Choroid plexus epithelial cell (primary cell): ENCODE results near the gene RBM18.

Experiments
- DNase-seq: peaks from one replicate; pipeline ENCODE4 v3.0.0-alpha.2; 2010; ENCODE audit warnings: low read depth
- H3K4me3 ChIP-seq: 2 replicates; pipeline ENCODE4 v1.5.1; 2011; ENCODE audit warnings: low read depth, mild to moderate bottlenecking, control low read depth, low read length, moderate library complexity
- TF ChIP-seq, protein P1 (sequence below): conservative IDR thresholded peaks from 2 replicates; pipeline ENCODE4 v1.5.1; 2011; ENCODE audit warnings: low read depth, mild to moderate bottlenecking, control low read depth, inconsistent platforms, low read length, moderate library complexity

Gene RBM18

GRCh38 chr9:122297512-122297911 is 32.9 kb upstream of the RBM18 start:
- H3K4me3 ChIP-seq, result no peak overlapping the region
- TF ChIP-seq, protein P1, sequence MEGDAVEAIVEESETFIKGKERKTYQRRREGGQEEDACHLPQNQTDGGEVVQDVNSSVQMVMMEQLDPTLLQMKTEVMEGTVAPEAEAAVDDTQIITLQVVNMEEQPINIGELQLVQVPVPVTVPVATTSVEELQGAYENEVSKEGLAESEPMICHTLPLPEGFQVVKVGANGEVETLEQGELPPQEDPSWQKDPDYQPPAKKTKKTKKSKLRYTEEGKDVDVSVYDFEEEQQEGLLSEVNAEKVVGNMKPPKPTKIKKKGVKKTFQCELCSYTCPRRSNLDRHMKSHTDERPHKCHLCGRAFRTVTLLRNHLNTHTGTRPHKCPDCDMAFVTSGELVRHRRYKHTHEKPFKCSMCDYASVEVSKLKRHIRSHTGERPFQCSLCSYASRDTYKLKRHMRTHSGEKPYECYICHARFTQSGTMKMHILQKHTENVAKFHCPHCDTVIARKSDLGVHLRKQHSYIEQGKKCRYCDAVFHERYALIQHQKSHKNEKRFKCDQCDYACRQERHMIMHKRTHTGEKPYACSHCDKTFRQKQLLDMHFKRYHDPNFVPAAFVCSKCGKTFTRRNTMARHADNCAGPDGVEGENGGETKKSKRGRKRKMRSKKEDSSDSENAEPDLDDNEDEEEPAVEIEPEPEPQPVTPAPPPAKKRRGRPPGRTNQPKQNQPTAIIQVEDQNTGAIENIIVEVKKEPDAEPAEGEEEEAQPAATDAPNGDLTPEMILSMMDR, result no peak
- no peak for DNase-seq

DNA sequence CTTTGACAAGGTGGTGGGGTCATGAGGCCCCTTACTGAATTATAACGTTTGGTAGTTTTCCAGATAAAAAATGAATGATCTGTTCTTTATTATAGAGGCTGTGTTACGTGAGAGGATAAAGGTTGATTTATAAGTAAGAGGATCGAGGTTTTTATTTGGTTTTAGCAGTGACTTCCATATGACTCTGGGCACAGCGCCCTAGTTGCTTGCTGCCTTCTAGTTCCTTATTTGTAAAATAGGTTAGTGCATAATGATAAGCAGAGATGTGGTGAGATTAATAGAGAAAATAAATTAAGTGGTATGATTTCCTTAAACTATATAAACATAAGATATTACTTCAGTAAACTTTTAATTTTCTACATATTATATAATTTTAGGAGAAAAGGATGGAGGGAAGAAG is 29.9 kb upstream of the RBM18 start:
- no peak overlapping the region for H3K4me3 ChIP-seq
- TF ChIP-seq, protein P1, result no peak
- DNase-seq, result no peak

GRCh38 chr9:122291458-122291857 is 26.8 kb upstream of the RBM18 start:
- no peak for DNase-seq
- H3K4me3 ChIP-seq, result no peak overlapping the region
- TF ChIP-seq, protein P1, result no peak

DNA sequence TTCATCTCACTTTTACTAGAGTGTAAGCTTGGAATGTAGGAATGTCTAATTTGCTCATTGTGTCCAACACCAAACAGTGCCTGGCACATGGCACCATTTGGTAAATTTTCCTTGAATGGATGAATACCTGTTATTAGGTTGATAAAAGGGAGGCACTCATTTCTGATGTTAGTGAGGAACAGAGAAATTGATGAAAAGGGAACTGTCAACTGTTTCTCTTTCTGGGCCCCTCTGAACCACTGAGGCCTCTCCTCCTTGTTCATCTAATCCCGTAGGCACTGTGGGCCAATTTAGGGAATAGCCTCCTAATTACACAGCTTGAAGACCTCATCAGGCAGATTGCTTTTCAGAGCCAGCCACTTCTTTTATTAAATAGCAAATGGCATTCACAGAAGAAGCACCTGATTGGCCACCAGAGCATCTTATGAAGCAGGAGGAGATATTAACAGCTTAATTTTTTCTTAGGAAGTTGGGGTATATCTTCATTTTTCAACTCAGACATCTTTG is 22.6 kb upstream of the RBM18 start:
- no peak for DNase-seq
- H3K4me3 ChIP-seq, result no peak overlapping the region
- TF ChIP-seq, protein P1, result no peak

- TF ChIP-seq, protein P1, result no peak
- H3K4me3 ChIP-seq, result no peak overlapping the region
- DNase-seq, result no peak
Measured at GRCh38 chr9:122286764-122287163, 22.1 kb upstream of the RBM18 start.

DNA sequence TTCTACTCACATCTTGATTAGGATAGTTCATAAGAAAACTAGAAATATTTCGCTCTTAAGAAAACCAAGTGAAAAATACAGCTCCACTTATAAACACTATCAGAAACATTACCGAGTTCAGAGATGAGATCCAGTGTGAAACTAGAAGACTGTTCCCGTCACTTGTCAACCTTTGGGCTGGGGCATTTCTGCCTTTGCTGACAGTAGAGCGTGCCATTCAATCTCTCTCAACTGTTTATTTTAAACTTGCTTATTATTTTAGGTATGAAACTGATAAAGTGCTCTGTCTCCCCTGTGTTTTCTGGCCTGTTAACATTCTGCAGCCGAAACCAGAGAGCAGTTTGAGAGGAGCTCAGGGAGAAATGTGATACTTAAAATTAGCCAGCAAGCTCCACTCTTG is 16.7 kb upstream of the RBM18 start:
- TF ChIP-seq, protein P1, result no peak
- peak; percentile 26 for DNase-seq
- H3K4me3 ChIP-seq, result no peak overlapping the region

DNA sequence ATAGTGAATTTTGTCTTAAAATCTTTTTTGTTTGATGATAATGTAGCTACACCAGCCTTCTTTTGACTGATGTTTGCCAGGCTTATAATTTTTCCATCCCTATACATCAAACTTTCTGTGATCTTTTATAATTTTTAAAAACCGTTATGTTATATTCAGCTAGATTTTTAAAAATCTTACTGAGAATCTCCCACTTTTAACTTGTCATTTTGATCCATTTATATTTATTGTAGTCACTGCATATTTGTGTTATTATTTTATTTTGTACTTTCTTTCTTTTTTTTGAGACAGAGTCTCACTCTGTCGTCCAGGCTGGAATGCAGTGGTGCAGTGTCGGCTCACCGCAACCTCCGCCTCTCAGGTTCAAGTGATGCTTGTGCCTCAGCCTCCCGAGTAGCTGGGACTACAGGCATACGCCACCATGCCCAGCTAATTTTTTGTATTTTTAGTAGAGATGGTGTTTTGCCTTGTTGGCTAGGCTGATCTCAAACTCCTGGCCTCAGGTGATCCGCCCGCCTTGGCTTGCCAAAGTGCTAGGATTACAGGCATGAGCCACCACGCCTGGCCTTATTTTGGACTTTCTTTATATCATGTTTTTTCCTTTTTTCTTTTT is 12.8 kb upstream of the RBM18 start:
- DNase-seq, result no peak
- H3K4me3 ChIP-seq, result no peak overlapping the region
- TF ChIP-seq, protein P1, result no peak
